Hepatocyte (in vitro differentiated cells): Measurements from ENCODE around the gene PRRT4. TPM values are rescaled to one million over a fixed set of nuclear protein-coding genes. Genes with fewer than 3 reads are reported as not detected.

ENCODE experiments used
- DNase-seq: peaks from one replicate; pipeline ENCODE4 v3.0.0-alpha.2; 2016; ENCODE audit warnings: low spot score
- H2AFZ ChIP-seq: fragments of 200-600 bp; sonication (generic); 2 replicates; pipeline ENCODE4 v1.6.0; 2016; ENCODE audit warnings: antibody characterized with exemption, mild to moderate bottlenecking
- H3K27ac ChIP-seq: fragments of 200-600 bp; sonication (generic); 2 replicates; pipeline ENCODE4 v1.5.1; 2016; ENCODE audit warnings: mild to moderate bottlenecking
- H3K27me3 ChIP-seq: fragments of 200-600 bp; sonication (generic); 2 replicates; pipeline ENCODE4 v1.6.1; 2016
- H3K36me3 ChIP-seq: fragments of 200-600 bp; sonication (generic); replicated peaks from 2 replicates; pipeline ENCODE4 v1.5.1; 2016; ENCODE audit warnings: low read depth; ENCODE audit not compliant: insufficient read depth
- H3K4me1 ChIP-seq: fragments of 200-600 bp; sonication (generic); 2 replicates; pipeline ENCODE4 v1.5.1; 2016; ENCODE audit warnings: mild to moderate bottlenecking, moderate library complexity; ENCODE audit not compliant: insufficient read depth
- H3K4me2 ChIP-seq: fragments of 200-600 bp; sonication (generic); 2 replicates; pipeline ENCODE4 v1.6.0; 2016
- H3K4me3 ChIP-seq: fragments of 200-600 bp; sonication (generic); 2 replicates; pipeline ENCODE4 v1.5.1; 2016; ENCODE audit warnings: mild to moderate bottlenecking
- H3K79me2 ChIP-seq: fragments of 200-600 bp; sonication (generic); 2 replicates; pipeline ENCODE4 v1.6.0; 2017; ENCODE audit warnings: mild to moderate bottlenecking
- H3K9me2 ChIP-seq: fragments of 200-600 bp; sonication (generic); replicated peaks from 2 replicates; pipeline ENCODE4 v1.6.0; 2017; ENCODE audit warnings: mild to moderate bottlenecking; ENCODE audit not compliant: insufficient read depth
- H3K9me3 ChIP-seq: fragments of 200-600 bp; sonication (generic); 2 replicates; pipeline ENCODE4 v1.5.1; 2016; ENCODE audit warnings: low read depth, mild to moderate bottlenecking
- H4K20me1 ChIP-seq: fragments of 200-600 bp; sonication (generic); 2 replicates; pipeline ENCODE4 v1.6.0; 2016; ENCODE audit warnings: mild to moderate bottlenecking; ENCODE audit not compliant: insufficient read depth, poor library complexity, severe bottlenecking
- CTCF ChIP-seq: fragments of 200-600 bp; sonication (generic); IDR thresholded peaks from 2 replicates; pipeline ENCODE4 v1.5.1; 2016; ENCODE audit warnings: antibody characterized with exemption, mild to moderate bottlenecking; ENCODE audit not compliant: poor library complexity
- EZH2 ChIP-seq: fragments of 200-600 bp; sonication (generic); IDR thresholded peaks from 2 replicates; pipeline ENCODE4 v1.6.1; 2016; ENCODE audit warnings: antibody characterized with exemption, mild to moderate bottlenecking, borderline replicate concordance
- EZH2phosphoT487 ChIP-seq: fragments of 200-600 bp; sonication (generic); IDR thresholded peaks from one replicate; pipeline ENCODE4 v1.6.1; 2018; ENCODE audit warnings: antibody characterized with exemption, mild to moderate bottlenecking, low read depth, moderate library complexity; ENCODE audit not compliant: unreplicated experiment, severe bottlenecking
- WGBS: methylation state at CpG from one replicate; pipeline ENCODE4 v1.1.6; 2016; ENCODE audit warnings: low lambda C conversion rate; ENCODE audit errors: missing lambda C conversion rate; 5-methylcytosine and 5-hydroxymethylcytosine counted together
- polyA plus RNA-seq: library from polyadenylated mRNA; unstranded; fragments of >200 nt; fragmentation: Nextera tagmentation; extraction: Ambion mirVana; gene quantifications from 2 replicates; pipeline ENCODE4 v1.2.1, GENCODE V29; 2016
- total RNA-seq: library from RNA; depleted of rRNA; stranded (reverse); fragments of >200 nt; gene quantifications from 2 replicates; pipeline ENCODE4 v1.2.3, GENCODE V29; 2014

The PRRT4 gene
- total and polyA plus RNA-seq, 2 experiments from 2014 or later: 2.2 to 4.1 TPM

- Histone ChIP-seq H3K9me3 (no peaks in the 10 kb centered on the region), H2AFZ (no peak overlapping the region), H3K4me3 (no peak overlapping the region), H3K79me2 (no peaks in the 10 kb centered on the region), H3K4me2 (no peak overlapping the region), H3K27me3 (no peaks in the 10 kb centered on the region), H3K27ac (no peak overlapping the region), H4K20me1 (no peaks in the 10 kb centered on the region), H3K36me3 (no peaks in the 10 kb centered on the region), H3K9me2 (no peaks in the 10 kb centered on the region), H3K4me1 (no peaks in the 10 kb centered on the region)
- TF ChIP-seq EZH2: no peak
- no peak for TF ChIP-seq EZH2phosphoT487
- no peak for TF ChIP-seq CTCF
- 83% methylated on average over 2 of the region's 2 CpGs for WGBS
- DNase-seq: no peak
Measured at GRCh38 chr7:128373606-128374005, 12.1 kb upstream of the PRRT4 start.

- Histone ChIP-seq H3K27me3 (peaks cover 17% of the 10 kb centered on the region), H3K4me3 (no peak overlapping the region), H4K20me1 (no peaks in the 10 kb centered on the region), H3K27ac (no peak overlapping the region), H3K4me1 (no peaks in the 10 kb centered on the region), H3K9me3 (no peaks in the 10 kb centered on the region), H3K36me3 (no peaks in the 10 kb centered on the region), H3K9me2 (no peaks in the 10 kb centered on the region), H2AFZ (no peak overlapping the region), H3K4me2 (no peak overlapping the region), H3K79me2 (no peaks in the 10 kb centered on the region)
- WGBS: 89% methylated on average over 4 of the region's 4 CpGs
- TF ChIP-seq CTCF: no peak
- no peak for TF ChIP-seq EZH2
- no peak for TF ChIP-seq EZH2phosphoT487
- no peak for DNase-seq
Measured at GRCh38 chr7:128370491-128370890, 9.0 kb upstream of the PRRT4 start.

- Histone ChIP-seq H4K20me1 (no peaks in the 10 kb centered on the region), H3K79me2 (no peaks in the 10 kb centered on the region), H3K27me3 (peaks cover 51% of the 10 kb centered on the region), H3K9me3 (no peaks in the 10 kb centered on the region), H3K36me3 (no peaks in the 10 kb centered on the region), H3K27ac (no peak overlapping the region), H3K9me2 (no peaks in the 10 kb centered on the region), H3K4me3 (no peak overlapping the region), H3K4me1 (no peaks in the 10 kb centered on the region), H2AFZ (no peak overlapping the region), H3K4me2 (no peak overlapping the region)
- no peak for DNase-seq
- TF ChIP-seq EZH2: no peak
- no peak for TF ChIP-seq EZH2phosphoT487
- TF ChIP-seq CTCF: no peak
Measured at GRCh38 chr7:128366986-128367385, 5.5 kb upstream of the PRRT4 start.

GRCh38 chr7:128366300-128366699 lies 4.8 kb upstream of the PRRT4 start:
- no peak overlapping the region for H3K27ac ChIP-seq
- H3K4me3 ChIP-seq: no peak overlapping the region
- no peaks in the 10 kb centered on the region for H3K9me2 ChIP-seq
- H3K27me3 ChIP-seq: peaks cover 54% of the 10 kb centered on the region
- no peaks in the 10 kb centered on the region for H3K4me1 ChIP-seq
- no peak overlapping the region for H2AFZ ChIP-seq
- no peak for TF ChIP-seq CTCF
- no peak for TF ChIP-seq EZH2phosphoT487
- no peak for TF ChIP-seq EZH2
- H3K36me3 ChIP-seq: no peaks in the 10 kb centered on the region
- 46% methylated on average over 1 of the region's 1 CpG for WGBS
- H3K4me2 ChIP-seq: no peak overlapping the region
- no peak for DNase-seq
- H4K20me1 ChIP-seq: no peaks in the 10 kb centered on the region
- no peaks in the 10 kb centered on the region for H3K79me2 ChIP-seq
- no peaks in the 10 kb centered on the region for H3K9me3 ChIP-seq
